H1 (cell line): ENCODE data around the gene MYOD1. TPM values are rescaled to one million over a fixed set of nuclear protein-coding genes. Genes with fewer than 3 reads are reported as not detected.

Source experiments
- RAD21 ChIP-seq, 2 experiments: IDR thresholded peaks in 1 of 2; conservative IDR thresholded peaks in 1 of 2; 2 replicates each; pipeline ENCODE4 v1.6.1; 2011; ENCODE audit warnings: low read depth in 2 of 2, low read length in 2 of 2, improper control_type of control experiment in 1 of 2, inconsistent platforms in 1 of 2, mild to moderate bottlenecking in 1 of 2, moderate library complexity in 1 of 2
- SAP30 ChIP-seq: fragments of 300-600 bp; sonication (generic); IDR thresholded peaks from 2 replicates; pipeline ENCODE4 v1.7.1; 2012; ENCODE audit warnings: low read length, moderate library complexity, mild to moderate bottlenecking, inconsistent platforms; ENCODE audit not compliant: insufficient read depth, insufficient replicate concordance
- polyA plus RNA-seq, 7 experiments: library from polyadenylated mRNA; depleted of rRNA in 3 of 7; stranded (reverse) in 5 of 7; unstranded in 2 of 7; fragments of >200 nt in 5 of 7; fragments of 200-250 nt in 2 of 7; gene quantifications; 1 replicate in 5 of 7; 2 replicates in 1 of 7; 4 replicates in 1 of 7; pipeline versions ENCODE4 v1.2.1 to v1.2.3, GENCODE V29; 2011 to 2013; ENCODE audit warnings: missing spikeins in 2 of 7, mixed read lengths in 2 of 7
- total RNA-seq: library from RNA; stranded (reverse); fragmentation: NEBNext Ultra II Directional; extraction: Animal tissue kit (Norgen Biotek cat#: 25700); gene quantifications from 2 replicates; pipeline ENCODE4 v1.2.1, GENCODE V29; 2021
- TF ChIP-seq, protein P1 (sequence below): fragments of 300-600 bp; sonication (generic); IDR thresholded peaks from 2 replicates; pipeline ENCODE4 v1.7.1; 2012; ENCODE audit warnings: low read length, moderate library complexity, mild to moderate bottlenecking, inconsistent platforms; ENCODE audit not compliant: insufficient replicate concordance
- TF ChIP-seq, protein P2 (sequence below): IDR thresholded peaks from 2 replicates; pipeline ENCODE4 v1.6.1; 2011; ENCODE audit warnings: low read depth, mild to moderate bottlenecking, low read length; ENCODE audit not compliant: insufficient read depth
- TF ChIP-seq, protein P3 (sequence below): IDR thresholded peaks from 2 replicates; pipeline ENCODE4 v1.6.1; 2012; ENCODE audit warnings: low read length, inconsistent platforms

The MYOD1 gene
- total and polyA plus RNA-seq, 2 of the 8 experiments (the other 6 are each of a cell fraction or from before 2014, with no cell fraction given) = not detected

DNA sequence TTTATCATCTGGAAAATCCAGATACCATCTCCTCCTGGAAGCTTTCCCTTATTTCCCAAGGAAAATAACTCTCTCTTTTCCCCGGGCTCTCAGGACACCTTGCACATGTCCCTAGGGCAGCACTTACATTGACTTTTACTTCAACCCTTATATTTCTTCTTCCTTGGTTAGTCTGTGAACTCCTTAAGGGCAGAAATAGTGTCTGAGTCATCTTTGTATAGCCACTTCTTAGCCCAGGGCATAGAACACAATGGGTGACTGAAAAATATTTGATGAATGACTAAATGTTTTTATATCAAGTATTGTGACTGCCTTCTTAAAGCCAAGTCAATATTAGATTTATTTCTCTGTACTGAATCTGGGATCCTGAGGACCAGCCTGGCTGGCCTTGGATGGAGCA lies 45.4 kb upstream of the MYOD1 start (continued):
- TF ChIP-seq SAP30 (no peak), RAD21 (IDR thresholded peaks at IDR 0.05 in 1 of 2, conservative IDR thresholded peaks at IDR 0.05 in 1 of 2; ENCODE audit: low read depth in 2 of 2, low read length in 2 of 2) (no peak)
- TF ChIP-seq, protein P1, sequence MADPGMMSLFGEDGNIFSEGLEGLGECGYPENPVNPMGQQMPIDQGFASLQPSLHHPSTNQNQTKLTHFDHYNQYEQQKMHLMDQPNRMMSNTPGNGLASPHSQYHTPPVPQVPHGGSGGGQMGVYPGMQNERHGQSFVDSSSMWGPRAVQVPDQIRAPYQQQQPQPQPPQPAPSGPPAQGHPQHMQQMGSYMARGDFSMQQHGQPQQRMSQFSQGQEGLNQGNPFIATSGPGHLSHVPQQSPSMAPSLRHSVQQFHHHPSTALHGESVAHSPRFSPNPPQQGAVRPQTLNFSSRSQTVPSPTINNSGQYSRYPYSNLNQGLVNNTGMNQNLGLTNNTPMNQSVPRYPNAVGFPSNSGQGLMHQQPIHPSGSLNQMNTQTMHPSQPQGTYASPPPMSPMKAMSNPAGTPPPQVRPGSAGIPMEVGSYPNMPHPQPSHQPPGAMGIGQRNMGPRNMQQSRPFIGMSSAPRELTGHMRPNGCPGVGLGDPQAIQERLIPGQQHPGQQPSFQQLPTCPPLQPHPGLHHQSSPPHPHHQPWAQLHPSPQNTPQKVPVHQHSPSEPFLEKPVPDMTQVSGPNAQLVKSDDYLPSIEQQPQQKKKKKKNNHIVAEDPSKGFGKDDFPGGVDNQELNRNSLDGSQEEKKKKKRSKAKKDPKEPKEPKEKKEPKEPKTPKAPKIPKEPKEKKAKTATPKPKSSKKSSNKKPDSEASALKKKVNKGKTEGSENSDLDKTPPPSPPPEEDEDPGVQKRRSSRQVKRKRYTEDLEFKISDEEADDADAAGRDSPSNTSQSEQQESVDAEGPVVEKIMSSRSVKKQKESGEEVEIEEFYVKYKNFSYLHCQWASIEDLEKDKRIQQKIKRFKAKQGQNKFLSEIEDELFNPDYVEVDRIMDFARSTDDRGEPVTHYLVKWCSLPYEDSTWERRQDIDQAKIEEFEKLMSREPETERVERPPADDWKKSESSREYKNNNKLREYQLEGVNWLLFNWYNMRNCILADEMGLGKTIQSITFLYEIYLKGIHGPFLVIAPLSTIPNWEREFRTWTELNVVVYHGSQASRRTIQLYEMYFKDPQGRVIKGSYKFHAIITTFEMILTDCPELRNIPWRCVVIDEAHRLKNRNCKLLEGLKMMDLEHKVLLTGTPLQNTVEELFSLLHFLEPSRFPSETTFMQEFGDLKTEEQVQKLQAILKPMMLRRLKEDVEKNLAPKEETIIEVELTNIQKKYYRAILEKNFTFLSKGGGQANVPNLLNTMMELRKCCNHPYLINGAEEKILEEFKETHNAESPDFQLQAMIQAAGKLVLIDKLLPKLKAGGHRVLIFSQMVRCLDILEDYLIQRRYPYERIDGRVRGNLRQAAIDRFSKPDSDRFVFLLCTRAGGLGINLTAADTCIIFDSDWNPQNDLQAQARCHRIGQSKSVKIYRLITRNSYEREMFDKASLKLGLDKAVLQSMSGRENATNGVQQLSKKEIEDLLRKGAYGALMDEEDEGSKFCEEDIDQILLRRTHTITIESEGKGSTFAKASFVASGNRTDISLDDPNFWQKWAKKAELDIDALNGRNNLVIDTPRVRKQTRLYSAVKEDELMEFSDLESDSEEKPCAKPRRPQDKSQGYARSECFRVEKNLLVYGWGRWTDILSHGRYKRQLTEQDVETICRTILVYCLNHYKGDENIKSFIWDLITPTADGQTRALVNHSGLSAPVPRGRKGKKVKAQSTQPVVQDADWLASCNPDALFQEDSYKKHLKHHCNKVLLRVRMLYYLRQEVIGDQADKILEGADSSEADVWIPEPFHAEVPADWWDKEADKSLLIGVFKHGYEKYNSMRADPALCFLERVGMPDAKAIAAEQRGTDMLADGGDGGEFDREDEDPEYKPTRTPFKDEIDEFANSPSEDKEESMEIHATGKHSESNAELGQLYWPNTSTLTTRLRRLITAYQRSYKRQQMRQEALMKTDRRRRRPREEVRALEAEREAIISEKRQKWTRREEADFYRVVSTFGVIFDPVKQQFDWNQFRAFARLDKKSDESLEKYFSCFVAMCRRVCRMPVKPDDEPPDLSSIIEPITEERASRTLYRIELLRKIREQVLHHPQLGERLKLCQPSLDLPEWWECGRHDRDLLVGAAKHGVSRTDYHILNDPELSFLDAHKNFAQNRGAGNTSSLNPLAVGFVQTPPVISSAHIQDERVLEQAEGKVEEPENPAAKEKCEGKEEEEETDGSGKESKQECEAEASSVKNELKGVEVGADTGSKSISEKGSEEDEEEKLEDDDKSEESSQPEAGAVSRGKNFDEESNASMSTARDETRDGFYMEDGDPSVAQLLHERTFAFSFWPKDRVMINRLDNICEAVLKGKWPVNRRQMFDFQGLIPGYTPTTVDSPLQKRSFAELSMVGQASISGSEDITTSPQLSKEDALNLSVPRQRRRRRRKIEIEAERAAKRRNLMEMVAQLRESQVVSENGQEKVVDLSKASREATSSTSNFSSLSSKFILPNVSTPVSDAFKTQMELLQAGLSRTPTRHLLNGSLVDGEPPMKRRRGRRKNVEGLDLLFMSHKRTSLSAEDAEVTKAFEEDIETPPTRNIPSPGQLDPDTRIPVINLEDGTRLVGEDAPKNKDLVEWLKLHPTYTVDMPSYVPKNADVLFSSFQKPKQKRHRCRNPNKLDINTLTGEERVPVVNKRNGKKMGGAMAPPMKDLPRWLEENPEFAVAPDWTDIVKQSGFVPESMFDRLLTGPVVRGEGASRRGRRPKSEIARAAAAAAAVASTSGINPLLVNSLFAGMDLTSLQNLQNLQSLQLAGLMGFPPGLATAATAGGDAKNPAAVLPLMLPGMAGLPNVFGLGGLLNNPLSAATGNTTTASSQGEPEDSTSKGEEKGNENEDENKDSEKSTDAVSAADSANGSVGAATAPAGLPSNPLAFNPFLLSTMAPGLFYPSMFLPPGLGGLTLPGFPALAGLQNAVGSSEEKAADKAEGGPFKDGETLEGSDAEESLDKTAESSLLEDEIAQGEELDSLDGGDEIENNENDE = no peak
- TF ChIP-seq, protein P2, sequence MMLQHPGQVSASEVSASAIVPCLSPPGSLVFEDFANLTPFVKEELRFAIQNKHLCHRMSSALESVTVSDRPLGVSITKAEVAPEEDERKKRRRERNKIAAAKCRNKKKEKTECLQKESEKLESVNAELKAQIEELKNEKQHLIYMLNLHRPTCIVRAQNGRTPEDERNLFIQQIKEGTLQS = no peak
- TF ChIP-seq, protein P3, sequence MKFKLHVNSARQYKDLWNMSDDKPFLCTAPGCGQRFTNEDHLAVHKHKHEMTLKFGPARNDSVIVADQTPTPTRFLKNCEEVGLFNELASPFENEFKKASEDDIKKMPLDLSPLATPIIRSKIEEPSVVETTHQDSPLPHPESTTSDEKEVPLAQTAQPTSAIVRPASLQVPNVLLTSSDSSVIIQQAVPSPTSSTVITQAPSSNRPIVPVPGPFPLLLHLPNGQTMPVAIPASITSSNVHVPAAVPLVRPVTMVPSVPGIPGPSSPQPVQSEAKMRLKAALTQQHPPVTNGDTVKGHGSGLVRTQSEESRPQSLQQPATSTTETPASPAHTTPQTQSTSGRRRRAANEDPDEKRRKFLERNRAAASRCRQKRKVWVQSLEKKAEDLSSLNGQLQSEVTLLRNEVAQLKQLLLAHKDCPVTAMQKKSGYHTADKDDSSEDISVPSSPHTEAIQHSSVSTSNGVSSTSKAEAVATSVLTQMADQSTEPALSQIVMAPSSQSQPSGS = no peak
